Glutamatergic neuron (in vitro differentiated cells): ENCODE measurements around the gene PIM3. TPM values are rescaled to one million over a fixed set of nuclear protein-coding genes. Genes with fewer than 3 reads are reported as not detected.
A peak's percentile ranks its signal among the peaks of the same experiment; 100 is the strongest.

Experiments used
- DNase-seq: peaks from one replicate; pipeline ENCODE4 v3.0.0; 2022
- H3K27ac Mint-ChIP-seq: one replicate; pipeline ENCODE4 v1.8.0; 2020; ENCODE audit warnings: mild to moderate bottlenecking, mixed read lengths, inconsistent platforms; ENCODE audit not compliant: unreplicated experiment
- H3K27me3 Mint-ChIP-seq: one replicate; pipeline ENCODE4 v1.8.0; 2020; ENCODE audit warnings: mild to moderate bottlenecking, moderate library complexity, mixed read lengths, inconsistent platforms; ENCODE audit not compliant: unreplicated experiment
- H3K36me3 Mint-ChIP-seq: one replicate; pipeline ENCODE4 v1.8.0; 2020; ENCODE audit warnings: mild to moderate bottlenecking, mixed read lengths, inconsistent platforms; ENCODE audit not compliant: unreplicated experiment
- H3K4me1 Mint-ChIP-seq: one replicate; pipeline ENCODE4 v1.8.0; 2020; ENCODE audit warnings: mild to moderate bottlenecking, low read depth, mixed read lengths, inconsistent platforms; ENCODE audit not compliant: unreplicated experiment
- H3K4me3 Mint-ChIP-seq: one replicate; pipeline ENCODE4 v1.8.0; 2020; ENCODE audit warnings: mild to moderate bottlenecking, mixed read lengths, inconsistent platforms; ENCODE audit not compliant: unreplicated experiment
- H3K9me3 Mint-ChIP-seq: one replicate; pipeline ENCODE4 v1.8.0; 2020; ENCODE audit warnings: mild to moderate bottlenecking, moderate library complexity, mixed read lengths, inconsistent platforms; ENCODE audit not compliant: unreplicated experiment
- CTCF ChIP-seq: fragments of 200-600 bp; sonication (generic); IDR thresholded peaks from one replicate; pipeline ENCODE4 v1.5.0; 2021; ENCODE audit not compliant: partially characterized antibody, unreplicated experiment
- total RNA-seq: library from RNA; stranded (reverse); fragmentation: NEBNext Ultra II Directional; extraction: Animal tissue kit (Norgen Biotek cat#: 25700); gene quantifications from one replicate; pipeline ENCODE4 v1.2.1, GENCODE V29; 2021; ENCODE audit not compliant: unreplicated experiment

The PIM3 gene
- total RNA-seq, 1 donor from 2014 or later, result 32.3 TPM

GRCh38 chr22:49999063-49999945 is 38.7 kb downstream of the PIM3 start:
- no peaks in the 10 kb centered on the region for H3K4me1 Mint-ChIP-seq
- no peaks in the 10 kb centered on the region for H3K36me3 Mint-ChIP-seq
- peaks cover 6% of the 10 kb centered on the region for H3K9me3 Mint-ChIP-seq
- H3K27ac Mint-ChIP-seq, result no peak overlapping the region
- peak; percentile 61 for DNase-seq
- H3K27me3 Mint-ChIP-seq, result peaks cover 15% of the 10 kb centered on the region
- TF ChIP-seq CTCF, result no peak
- H3K4me3 Mint-ChIP-seq, result no peak overlapping the region

GRCh38 chr22:49999946-50000586 is 39.5 kb downstream of the PIM3 start:
- no peak for DNase-seq
- TF ChIP-seq CTCF, result no peak
- H3K4me3 Mint-ChIP-seq, result no peak overlapping the region

GRCh38 chr22:50000587-50001387 is 40.2 kb downstream of the PIM3 start:
- no peak overlapping the region for H3K4me3 Mint-ChIP-seq
- TF ChIP-seq CTCF, result no peak
- peaks cover 7% of the 10 kb centered on the region for H3K9me3 Mint-ChIP-seq
- no peaks in the 10 kb centered on the region for H3K36me3 Mint-ChIP-seq
- H3K4me1 Mint-ChIP-seq, result no peaks in the 10 kb centered on the region
- no peak for DNase-seq
- H3K27me3 Mint-ChIP-seq, result peaks cover 15% of the 10 kb centered on the region
- no peak overlapping the region for H3K27ac Mint-ChIP-seq

More at GRCh38 chr22:49999946-50000586, 39.5 kb downstream of the PIM3 start:
- peaks cover 15% of the 10 kb centered on the region for H3K27me3 Mint-ChIP-seq
- H3K36me3 Mint-ChIP-seq, result no peaks in the 10 kb centered on the region
- no peak overlapping the region for H3K27ac Mint-ChIP-seq
- peaks cover 7% of the 10 kb centered on the region for H3K9me3 Mint-ChIP-seq
- H3K4me1 Mint-ChIP-seq, result no peaks in the 10 kb centered on the region

GRCh38 chr22:50001388-50002231 is 41.0 kb downstream of the PIM3 start:
- H3K4me3 Mint-ChIP-seq, result no peak overlapping the region
- H3K4me1 Mint-ChIP-seq, result no peaks in the 10 kb centered on the region
- no peak for DNase-seq
- no peaks in the 10 kb centered on the region for H3K36me3 Mint-ChIP-seq
- H3K9me3 Mint-ChIP-seq, result peaks cover 7% of the 10 kb centered on the region
- H3K27ac Mint-ChIP-seq, result no peak overlapping the region
- peaks cover 15% of the 10 kb centered on the region for H3K27me3 Mint-ChIP-seq
- no peak for TF ChIP-seq CTCF
